HCT116 (cell line): ENCODE data around the gene OARD1. TPM values are rescaled to one million over a fixed set of nuclear protein-coding genes. Genes with fewer than 3 reads are reported as not detected.

ENCODE experiments used
- ATAC-seq: fragments of 200-7000 bp; cut with Tn5 transposase; 2 replicates; pipeline ENCODE4 v1.9.1; 2020; ENCODE audit warnings: mild to moderate bottlenecking, moderate library complexity
- BruUV-seq: library from RNA; stranded (reverse); fragments of 400-500 nt; replicated peaks from 2 replicates; lab custom pipeline; 2021; lab: Mats Ljungman, UMichigan
- CTCF ChIA-PET: fragments of 300-600 bp; sonication (Branson Sonifier 250); formaldehyde crosslinking; loops from one replicate; lab custom pipeline; 2021; ENCODE audit warnings: antibody characterized with exemption; lab: Charles Lee
- POLR2A ChIA-PET: fragments of 300-600, 350-600 bp; sonication (Branson Sonifier 250); formaldehyde crosslinking; loops from one replicate; lab custom pipeline; 2021; ENCODE audit warnings: antibody characterized with exemption; lab: Charles Lee
- RAD21 ChIA-PET, 2 experiments: fragments of 300-600 bp; sonication (Branson Sonifier 250); formaldehyde crosslinking; loops; one replicate each; lab custom pipeline; 2023; ENCODE audit warnings: low total read pairs in 2 of 2; ENCODE audit not compliant: uncharacterized antibody in 2 of 2, unreplicated experiment in 2 of 2, low non-redundant PET in 1 of 2; lab: Charles Lee
- DNase-seq: peaks from one replicate; pipeline ENCODE4 v3.0.0-alpha.2; 2010; ENCODE audit warnings: low read depth, low spot score
- H2AFZ ChIP-seq: fragments of 200-600 bp; shearing (Covaris generic), sonication (generic); 2 replicates; pipeline ENCODE4 v1.6.1; 2017; ENCODE audit warnings: low read depth, mixed run types, mixed read lengths, antibody characterized with exemption, low read length; ENCODE audit not compliant: poor library complexity, severe bottlenecking
- H3K27ac ChIP-seq: 2 replicates; pipeline ENCODE4 v1.5.1; 2012; ENCODE audit warnings: low read depth, low read length
- H3K27me3 ChIP-seq: fragments of 200-600 bp; sonication (generic); 2 replicates; pipeline ENCODE4 v1.6.1; 2016; ENCODE audit warnings: mixed run types, low read length, mixed read lengths; ENCODE audit not compliant: insufficient read depth
- H3K36me3 ChIP-seq, 2 experiments: fragments of 200-500 bp in 1 of 2; fragments of 200-600 bp in 1 of 2; sonication (Bioruptor generic) in 1 of 2; sonication (generic) in 1 of 2; 2 replicates each; pipeline versions ENCODE4 v1.5.1 to v1.6.1; 2014 to 2016; ENCODE audit warnings: low read length in 2 of 2, inconsistent platforms in 1 of 2, mixed read lengths in 1 of 2, mixed run types in 1 of 2; ENCODE audit not compliant: insufficient read depth in 2 of 2, control insufficient read depth in 1 of 2
- H3K4me1 ChIP-seq, 2 experiments: fragments of 200-600 bp in 1 of 2; sonication (generic) in 1 of 2; 2 replicates each; pipeline versions ENCODE4 v1.5.1 to v1.6.1; 2012 to 2017; ENCODE audit warnings: low read length in 2 of 2, inconsistent platforms in 1 of 2, mild to moderate bottlenecking in 1 of 2, mixed read lengths in 1 of 2, mixed run types in 1 of 2, moderate library complexity in 1 of 2; ENCODE audit not compliant: insufficient read depth in 2 of 2, control insufficient read depth in 1 of 2
- H3K4me2 ChIP-seq: fragments of 200-600 bp; sonication (generic); 2 replicates; pipeline ENCODE4 v1.6.1; 2017; ENCODE audit warnings: mixed run types, low read length, mixed read lengths
- H3K4me3 ChIP-seq, 2 experiments: fragments of 200-600 bp in 1 of 2; sonication (generic) in 1 of 2; replicated peaks in 1 of 2; 2 replicates each; pipeline ENCODE4 v1.5.1; 2011 to 2016; ENCODE audit warnings: low read length in 2 of 2, control low read depth in 1 of 2, low read depth in 1 of 2, mild to moderate bottlenecking in 1 of 2, mixed read lengths in 1 of 2, mixed run types in 1 of 2
- H3K79me2 ChIP-seq: fragments of 200-600 bp; sonication (generic); 2 replicates; pipeline ENCODE4 v1.6.1; 2017; ENCODE audit warnings: mild to moderate bottlenecking, mixed run types, low read length, moderate library complexity, mixed read lengths; ENCODE audit not compliant: insufficient read depth
- H3K9ac ChIP-seq: fragments of 200-600 bp; sonication (generic); 2 replicates; pipeline ENCODE4 v1.6.1; 2016; ENCODE audit warnings: low read length, mixed read lengths
- H3K9me2 ChIP-seq: fragments of 200-600 bp; sonication (generic), shearing (Covaris generic); 2 replicates; pipeline ENCODE4 v1.6.1; 2017; ENCODE audit warnings: mixed run types, mild to moderate bottlenecking, moderate library complexity; ENCODE audit not compliant: insufficient read depth
- H3K9me3 ChIP-seq, 2 experiments: fragments of 200-500 bp in 1 of 2; fragments of 200-600 bp in 1 of 2; sonication (Bioruptor generic) in 1 of 2; sonication (generic) in 1 of 2; 2 replicates each; pipeline ENCODE4 v1.6.1; 2014 to 2017; ENCODE audit warnings: low read length in 2 of 2, mixed read lengths in 2 of 2, inconsistent platforms in 1 of 2, low read depth in 1 of 2, mild to moderate bottlenecking in 1 of 2, mixed run types in 1 of 2, moderate library complexity in 1 of 2; ENCODE audit not compliant: control insufficient read depth in 1 of 2, insufficient read depth in 1 of 2
- H4K20me1 ChIP-seq: fragments of 200-600 bp; sonication (generic), shearing (Covaris generic); 2 replicates; pipeline ENCODE4 v1.6.1; 2017; ENCODE audit warnings: mixed run types, mild to moderate bottlenecking, moderate library complexity; ENCODE audit not compliant: insufficient read depth
- ATF3 ChIP-seq: IDR thresholded peaks from 2 replicates; pipeline ENCODE4 v1.6.1; 2012
- CBX3 ChIP-seq: IDR thresholded peaks from 2 replicates; pipeline ENCODE4 v1.6.1; 2012; ENCODE audit warnings: low read depth
- CTCF ChIP-seq, 3 experiments: fragments of 200-600 bp in 1 of 3; sonication (generic) in 1 of 3; IDR thresholded peaks in 2 of 3; conservative IDR thresholded peaks in 1 of 3; 2 replicates each; pipeline ENCODE4 v1.5.1; 2012 to 2017; ENCODE audit warnings: low read depth in 2 of 3, low read length in 2 of 3, antibody characterized with exemption in 1 of 3, borderline replicate concordance in 1 of 3, control low read depth in 1 of 3, mild to moderate bottlenecking in 1 of 3, mixed read lengths in 1 of 3, mixed run types in 1 of 3, moderate library complexity in 1 of 3; ENCODE audit not compliant: insufficient read depth in 1 of 3
- ELF1 ChIP-seq: IDR thresholded peaks from 2 replicates; pipeline ENCODE4 v1.6.1; 2012; ENCODE audit warnings: low read depth, borderline replicate concordance
- EZH2 ChIP-seq: fragments of 200-600 bp; sonication (generic); IDR thresholded peaks from 2 replicates; pipeline ENCODE4 v1.6.1; 2017; ENCODE audit warnings: antibody characterized with exemption, mixed run types
- FOSL1 ChIP-seq: IDR thresholded peaks from 2 replicates; pipeline ENCODE4 v1.6.1; 2012; ENCODE audit warnings: low read depth
- JUND ChIP-seq: IDR thresholded peaks from 2 replicates; pipeline ENCODE4 v1.6.1; 2012
- MAX ChIP-seq: IDR thresholded peaks from 2 replicates; pipeline ENCODE4 v1.6.1; 2012
- POLR2A ChIP-seq: IDR thresholded peaks from 2 replicates; pipeline ENCODE4 v1.7.0; 2011; ENCODE audit warnings: borderline replicate concordance; ENCODE audit not compliant: insufficient read depth, insufficient read length; ENCODE audit errors: extremely low read depth
- RAD21 ChIP-seq: IDR thresholded peaks from 2 replicates; pipeline ENCODE4 v1.6.1; 2012; ENCODE audit warnings: low read depth, mild to moderate bottlenecking
- REST ChIP-seq: IDR thresholded peaks from 2 replicates; pipeline ENCODE4 v1.6.1; 2012; ENCODE audit warnings: low read depth
- SIN3A ChIP-seq: IDR thresholded peaks from 2 replicates; pipeline ENCODE4 v1.6.1; 2012; ENCODE audit warnings: low read depth
- SP1 ChIP-seq: IDR thresholded peaks from 2 replicates; pipeline ENCODE4 v1.6.1; 2012; ENCODE audit warnings: low read depth
- SRF ChIP-seq: IDR thresholded peaks from 2 replicates; pipeline ENCODE4 v1.6.1; 2012; ENCODE audit warnings: low read depth
- TCF7L2 ChIP-seq: IDR thresholded peaks from 2 replicates; pipeline ENCODE4 v1.7.0; 2011; ENCODE audit warnings: borderline replicate concordance, inconsistent platforms; ENCODE audit not compliant: insufficient read depth, insufficient read length; ENCODE audit errors: extremely low read depth
- YY1 ChIP-seq: IDR thresholded peaks from 2 replicates; pipeline ENCODE4 v1.6.1; 2011; ENCODE audit warnings: low read length, low read depth, moderate library complexity, mild to moderate bottlenecking; ENCODE audit not compliant: insufficient replicate concordance; ENCODE audit errors: extremely low read depth
- ZBTB33 ChIP-seq: IDR thresholded peaks from 2 replicates; pipeline ENCODE4 v1.6.1; 2011; ENCODE audit warnings: mild to moderate bottlenecking, low read length, moderate library complexity; ENCODE audit not compliant: insufficient replicate concordance; ENCODE audit errors: extremely low read depth
- ZFX ChIP-seq: fragments of 450-650 bp; IDR thresholded peaks from 2 replicates; pipeline ENCODE4 v1.6.1; 2017
- intact Hi-C: fragments of 100-400 bp; cut with micrococcal nuclease; formaldehyde crosslinking; loops from 2 replicates; pipeline ENCODE4 v1.10.0; 2022
- total RNA-seq: library from RNA; stranded (reverse); gene quantifications from one replicate; pipeline ENCODE4 v1.2.1, GENCODE V29; 2021; ENCODE audit not compliant: unreplicated experiment

Gene OARD1
- total RNA-seq, 1 experiment from 2014 or later = 28.7 TPM

GRCh38 chr6:41097467-41098090 is 25.4 kb upstream of the OARD1 start:
- Histone ChIP-seq H3K27me3 (no peaks in the 10 kb centered on the region), H3K9me2 (no peaks in the 10 kb centered on the region), H3K4me3 (no peak overlapping the region), H3K9me3 (no peaks in the 10 kb centered on the region), H4K20me1 (no peaks in the 10 kb centered on the region), H3K79me2 (no peaks in the 10 kb centered on the region), H3K4me2 (no peak overlapping the region), H2AFZ (no peak overlapping the region), H3K4me1 (no peaks in the 10 kb centered on the region), H3K9ac (no peak overlapping the region), H3K36me3 (peaks cover 50 to 66% of the 10 kb centered on the region in 2 experiments), H3K27ac (no peak overlapping the region)
- no peak for DNase-seq
- no TSS peak for BruUV-seq
- POLR2A ChIA-PET = no interaction called here
- intact Hi-C loops = no loop called here
- no peak for ATAC-seq
- TF ChIP-seq ZBTB33 = no peak
- no peak for TF ChIP-seq SP1
- no peak for TF ChIP-seq MAX
- no peak for TF ChIP-seq SIN3A
- TF ChIP-seq ATF3 = no peak
- no peak for TF ChIP-seq ZFX
- TF ChIP-seq RAD21 = no peak
- TF ChIP-seq POLR2A = no peak
- TF ChIP-seq JUND = no peak
- TF ChIP-seq SRF = no peak
- TF ChIP-seq TCF7L2 = no peak
- TF ChIP-seq CBX3 = no peak
- no peak for TF ChIP-seq YY1
- no peak for TF ChIP-seq CTCF (IDR thresholded peaks at IDR 0.05 in 2 of 3, conservative IDR thresholded peaks at IDR 0.05 in 1 of 3; ENCODE audit: borderline replicate concordance in 1 of 3, insufficient read depth in 1 of 3, low read depth in 2 of 3, low read length in 2 of 3)
- TF ChIP-seq ELF1 = no peak
- TF ChIP-seq EZH2 = no peak
- no peak for TF ChIP-seq REST
- no peak for TF ChIP-seq FOSL1
- RAD21 ChIA-PET = no interaction called here
- CTCF ChIA-PET = no interaction called here
